Measurements from ENCODE around the gene DNAH10.

- TF ChIP-seq POLR2A (IDR thresholded peaks at IDR 0.05): no peak
- TF ChIP-seq CTCF (IDR thresholded peaks at IDR 0.05): no peak
Measured at GRCh38 chr12:123941000-123941399, 178.9 kb downstream of the DNAH10 start.
